ENCODE data around the gene KSR2.
"Not testable (repeated sequence)": the region's sequence is repeated elsewhere in the genome, so short reads cannot be mapped to it uniquely, and the experiment has no call there.

Gene KSR2

GRCh38 chr12:117821480-117822175 is 147.2 kb downstream of the KSR2 start:
- no peak for DNase-seq (ENCODE audit: low read depth in 2 of 2)

- no peak for DNase-seq (ENCODE audit: low read depth in 2 of 2)
Measured at GRCh38 chr12:117820216-117820907, 148.4 kb downstream of the KSR2 start.

- no peak for DNase-seq (ENCODE audit: low read depth in 2 of 2)
Measured at GRCh38 chr12:117819160-117819559, 149.6 kb downstream of the KSR2 start.

- no peak for DNase-seq (ENCODE audit: low read depth in 2 of 2)
Measured at GRCh38 chr12:117818400-117818799, 150.4 kb downstream of the KSR2 start.

- no peak for DNase-seq (ENCODE audit: low read depth in 2 of 2)
Measured at GRCh38 chr12:117809509-117809908, 159.3 kb downstream of the KSR2 start.

- DNase-seq (ENCODE audit: low read depth in 2 of 2) = no peak
Measured at GRCh38 chr12:117807946-117808345, 160.8 kb downstream of the KSR2 start.

GRCh38 chr12:117807355-117807754 is 161.4 kb downstream of the KSR2 start:
- no peak for DNase-seq (ENCODE audit: low read depth in 2 of 2)

GRCh38 chr12:117805865-117806264 is 162.9 kb downstream of the KSR2 start:
- no peak for DNase-seq (ENCODE audit: low read depth in 2 of 2)

GRCh38 chr12:117803001-117803400 is 165.8 kb downstream of the KSR2 start:
- no peak for DNase-seq (ENCODE audit: low read depth in 2 of 2)

- DNase-seq (ENCODE audit: low read depth in 2 of 2) = not testable (repeated sequence)
Measured at GRCh38 chr12:117800711-117801110, 168.1 kb downstream of the KSR2 start.

GRCh38 chr12:117797202-117797601 is 171.6 kb downstream of the KSR2 start:
- DNase-seq (ENCODE audit: low read depth in 2 of 2) = no peak

GRCh38 chr12:117792877-117793424 is 175.8 kb downstream of the KSR2 start:
- no peak for DNase-seq (ENCODE audit: low read depth in 2 of 2)

GRCh38 chr12:117792471-117792870 is 176.3 kb downstream of the KSR2 start:
- DNase-seq (ENCODE audit: low read depth in 2 of 2) = no peak

- no peak for DNase-seq (ENCODE audit: low read depth in 2 of 2)
Measured at GRCh38 chr12:117790948-117791347, 177.8 kb downstream of the KSR2 start.

GRCh38 chr12:117790198-117790597 is 178.6 kb downstream of the KSR2 start:
- DNase-seq (ENCODE audit: low read depth in 2 of 2) = no peak

GRCh38 chr12:117789195-117789912 is 179.4 kb downstream of the KSR2 start:
- DNase-seq (ENCODE audit: low read depth in 2 of 2) = no peak

GRCh38 chr12:117778656-117779055 is 190.1 kb downstream of the KSR2 start:
- DNase-seq (ENCODE audit: low read depth in 2 of 2) = no peak

GRCh38 chr12:117774941-117775775 is 193.6 kb downstream of the KSR2 start:
- no peak for DNase-seq (ENCODE audit: low read depth in 2 of 2)

- no peak for DNase-seq (ENCODE audit: low read depth in 2 of 2)
Measured at GRCh38 chr12:117768860-117769259, 199.9 kb downstream of the KSR2 start.

- no peak for DNase-seq (ENCODE audit: low read depth in 2 of 2)
Measured at GRCh38 chr12:117766008-117766407, 202.8 kb downstream of the KSR2 start.

GRCh38 chr12:117762143-117762542 is 206.6 kb downstream of the KSR2 start:
- no peak for DNase-seq (ENCODE audit: low read depth in 2 of 2)
